GM18499 (cell line): ENCODE data around the gene RALA.
"Not testable (repeated sequence)": the region's sequence is repeated elsewhere in the genome, so short reads cannot be mapped to it uniquely, and the experiment has no call there.

ENCODE experiments used
- ATAC-seq: cut with Tn5 transposase; IDR thresholded peaks from one replicate; pipeline ENCODE4 v1.9.1; 2021; ENCODE audit warnings: moderate number of reproducible peaks; ENCODE audit not compliant: insufficient read depth, unreplicated experiment

The RALA gene

GRCh38 chr7:39679874-39680273 is 56.5 kb downstream of the RALA start:
- ATAC-seq = not testable (repeated sequence)

GRCh38 chr7:39681887-39682441 is 58.6 kb downstream of the RALA start:
- ATAC-seq = no peak

DNA sequence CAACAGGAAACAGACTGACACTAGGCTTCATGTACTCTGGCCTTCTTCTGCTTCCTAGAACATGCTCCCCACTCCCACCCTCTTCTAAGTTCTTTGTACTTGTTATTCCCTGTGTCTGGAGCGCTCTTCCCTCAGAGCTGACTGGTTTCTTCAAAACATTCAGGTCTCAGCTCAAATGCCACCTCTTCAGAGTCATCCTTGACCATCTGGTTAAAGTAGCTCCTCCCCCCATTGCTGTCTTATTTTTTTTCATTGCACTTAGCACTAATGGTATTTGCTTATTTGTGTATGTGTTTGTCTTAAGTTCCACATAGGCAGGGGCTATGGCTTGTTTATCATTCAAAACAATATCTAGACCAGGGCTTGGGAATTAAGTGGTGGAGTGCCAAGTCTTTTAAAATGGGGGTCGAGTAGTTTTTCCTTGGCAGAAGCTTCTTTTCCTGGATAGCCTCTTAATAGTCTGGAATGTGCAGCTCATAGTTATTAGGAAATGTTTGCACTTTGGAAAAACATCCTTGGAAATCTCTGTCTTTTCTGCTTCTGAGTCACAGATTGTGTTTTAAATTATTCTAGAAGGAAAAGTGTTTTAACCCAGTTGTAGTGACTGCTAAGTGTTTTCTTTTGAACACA is 60.0 kb downstream of the RALA start:
- no peak for ATAC-seq

- ATAC-seq = peak; percentile 85
These were observed 63.0 kb downstream of the RALA start for GRCh38 chr7:39686261-39686924.

DNA sequence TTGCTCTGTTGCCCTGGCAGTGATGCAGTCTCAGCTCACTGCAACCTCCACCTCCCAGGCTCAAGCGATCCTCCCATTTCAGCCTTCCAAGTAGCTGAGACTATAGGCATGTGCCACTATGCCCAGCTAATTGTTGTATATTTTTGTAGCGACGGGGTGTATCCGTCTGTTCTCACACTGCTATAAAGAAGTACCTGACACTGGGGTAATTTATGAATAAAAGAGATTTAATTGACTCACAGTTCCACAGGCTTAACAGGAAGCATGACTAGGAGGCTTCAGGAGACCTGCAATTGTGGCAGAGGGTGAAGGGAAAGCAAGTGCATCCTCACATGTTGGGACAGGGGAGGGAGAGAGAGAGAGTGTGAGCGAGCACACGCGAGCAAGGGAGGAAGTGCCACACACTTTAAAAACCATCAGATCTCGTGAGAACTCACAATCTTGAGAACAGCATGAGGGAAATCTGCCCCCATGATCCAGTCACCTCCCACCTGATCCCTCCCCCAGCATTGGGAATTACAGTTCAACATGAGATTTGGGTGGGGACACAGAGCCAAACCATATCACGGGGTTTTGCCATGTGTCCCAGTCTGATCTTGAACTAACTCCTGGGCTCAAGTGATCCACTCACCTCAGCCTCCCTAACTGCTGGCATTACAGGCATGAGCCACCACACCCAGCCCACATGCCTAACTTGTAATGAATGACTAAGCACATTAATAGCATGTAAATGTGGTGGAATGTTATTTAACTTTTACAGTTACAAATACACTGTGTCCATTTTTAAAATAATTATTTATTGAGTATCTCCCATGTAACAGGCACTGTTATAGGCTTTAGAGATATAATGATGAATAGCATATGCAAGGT is 65.5 kb downstream of the RALA start:
- no peak for ATAC-seq

DNA sequence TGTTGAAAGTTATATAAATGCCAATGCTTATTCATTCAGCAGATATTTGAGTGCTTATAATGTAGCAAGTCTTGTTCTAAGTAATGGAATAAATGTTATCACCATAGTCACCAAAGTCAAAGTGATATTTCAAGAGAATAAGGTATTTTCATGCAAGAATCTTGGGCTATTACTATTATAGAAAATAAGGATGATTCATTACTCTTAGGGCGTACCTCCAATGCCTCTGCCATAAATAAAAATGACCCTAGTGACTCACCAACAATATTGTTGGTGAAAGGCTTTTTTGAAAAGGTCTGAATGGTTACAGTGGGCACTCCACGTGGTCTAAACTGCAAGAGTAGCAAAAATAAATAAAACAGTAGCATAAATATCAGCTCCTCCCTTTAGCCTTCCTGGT is 68.4 kb downstream of the RALA start:
- ATAC-seq = no peak

GRCh38 chr7:39693086-39693485 is 69.7 kb downstream of the RALA start:
- not testable (repeated sequence) for ATAC-seq

GRCh38 chr7:39693812-39694211 is 70.4 kb downstream of the RALA start:
- no peak for ATAC-seq

- no peak for ATAC-seq
These were observed 72.6 kb downstream of the RALA start for GRCh38 chr7:39695852-39696586.

- ATAC-seq = no peak
These were observed 73.3 kb downstream of the RALA start for GRCh38 chr7:39696631-39697030.

DNA sequence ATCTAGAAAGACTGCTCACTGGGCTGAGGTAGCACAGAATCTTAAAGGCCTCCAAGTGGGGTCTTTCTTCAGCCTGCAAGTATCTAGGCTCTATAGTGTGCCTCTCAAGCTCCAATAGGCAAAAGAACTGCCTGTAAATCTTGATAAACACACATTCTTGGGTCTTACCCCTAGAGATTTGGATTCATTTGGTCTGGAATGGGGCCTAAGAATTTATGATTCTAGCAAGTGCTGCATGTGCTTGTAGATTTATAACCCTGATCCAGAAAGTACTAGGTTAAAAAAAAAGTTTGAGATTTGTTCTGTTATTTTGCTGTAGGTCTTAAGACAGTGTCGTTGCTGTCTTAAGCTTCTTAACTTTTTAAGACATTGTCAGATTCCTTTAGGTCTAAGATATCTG is 74.1 kb downstream of the RALA start:
- ATAC-seq = no peak

DNA sequence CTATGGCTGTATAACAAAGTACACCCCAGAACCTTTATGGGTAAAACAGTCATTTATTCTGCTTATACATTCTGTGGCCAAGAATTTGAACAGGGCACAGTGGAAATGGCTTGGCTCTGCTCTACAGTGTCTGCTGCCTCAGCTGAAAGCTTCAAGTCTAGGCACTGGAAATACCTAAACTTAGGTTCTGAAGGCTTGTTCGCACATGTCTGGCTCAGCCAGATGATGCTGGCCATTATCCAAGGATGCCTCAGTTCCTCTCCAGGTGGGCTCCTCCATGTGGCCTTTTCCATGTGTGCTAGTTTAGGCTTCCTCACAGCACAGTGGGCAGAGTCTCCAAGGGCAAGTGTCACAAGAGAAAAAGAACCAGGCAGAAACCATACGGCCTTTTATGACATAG is 76.8 kb downstream of the RALA start:
- no peak for ATAC-seq

GRCh38 chr7:39700932-39701331 is 77.6 kb downstream of the RALA start:
- ATAC-seq = no peak

GRCh38 chr7:39702133-39702532 is 78.8 kb downstream of the RALA start:
- no peak for ATAC-seq

- ATAC-seq = no peak
These were observed 79.8 kb downstream of the RALA start for GRCh38 chr7:39703144-39703543.

- ATAC-seq = no peak
These were observed 85.7 kb downstream of the RALA start for GRCh38 chr7:39709029-39709428.

- ATAC-seq = no peak
These were observed 86.5 kb downstream of the RALA start for GRCh38 chr7:39709768-39710311.

DNA sequence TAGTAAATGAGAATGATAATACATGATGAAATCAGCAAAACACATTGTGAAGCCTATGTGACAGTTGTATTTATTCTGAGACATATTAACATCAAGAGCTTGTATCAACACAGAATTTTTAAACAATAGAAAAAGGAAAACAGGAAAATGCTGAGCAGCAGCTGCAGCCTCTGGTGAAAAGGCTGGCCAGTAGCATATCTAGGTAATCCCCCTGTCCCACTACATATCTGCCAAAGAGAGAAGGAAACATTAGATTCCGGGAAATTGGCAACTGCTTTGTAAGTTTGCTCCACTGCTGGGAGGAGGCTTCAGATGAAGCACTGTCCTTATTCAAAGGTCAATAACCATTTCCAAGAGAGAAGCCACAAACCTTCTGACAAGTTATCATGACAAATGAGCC is 89.4 kb downstream of the RALA start:
- ATAC-seq = no peak

DNA sequence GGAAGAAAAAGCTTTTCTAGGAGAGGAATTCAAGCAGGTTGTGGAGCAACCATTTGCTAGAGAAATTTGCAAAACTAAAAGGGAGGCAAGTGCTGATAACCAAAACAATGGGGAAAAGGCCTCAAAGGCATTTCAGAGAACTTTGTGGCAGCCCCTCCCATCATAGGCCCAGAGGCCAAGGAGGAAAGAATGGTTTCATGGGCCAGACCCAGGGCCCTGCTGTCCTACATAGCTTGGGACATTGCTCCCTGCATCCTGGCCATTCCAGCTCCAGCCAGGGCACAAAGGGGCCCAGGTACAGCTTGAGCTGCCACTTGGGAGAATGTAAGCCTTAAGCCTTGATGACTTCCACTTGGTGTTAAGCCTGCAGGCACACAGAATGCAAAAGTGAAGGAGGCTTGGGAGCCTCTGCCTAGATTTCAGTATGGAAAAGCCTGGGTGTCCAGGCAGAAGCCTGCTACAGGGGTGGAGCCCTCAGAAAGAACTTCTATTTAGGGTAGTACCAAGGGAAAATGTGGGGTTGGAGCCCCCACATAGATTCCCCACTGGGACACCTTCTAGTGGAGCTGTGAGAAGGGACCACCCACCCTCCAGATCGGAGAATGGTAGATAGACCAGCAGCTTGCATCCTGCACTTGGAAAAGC is 91.2 kb downstream of the RALA start:
- no peak for ATAC-seq

DNA sequence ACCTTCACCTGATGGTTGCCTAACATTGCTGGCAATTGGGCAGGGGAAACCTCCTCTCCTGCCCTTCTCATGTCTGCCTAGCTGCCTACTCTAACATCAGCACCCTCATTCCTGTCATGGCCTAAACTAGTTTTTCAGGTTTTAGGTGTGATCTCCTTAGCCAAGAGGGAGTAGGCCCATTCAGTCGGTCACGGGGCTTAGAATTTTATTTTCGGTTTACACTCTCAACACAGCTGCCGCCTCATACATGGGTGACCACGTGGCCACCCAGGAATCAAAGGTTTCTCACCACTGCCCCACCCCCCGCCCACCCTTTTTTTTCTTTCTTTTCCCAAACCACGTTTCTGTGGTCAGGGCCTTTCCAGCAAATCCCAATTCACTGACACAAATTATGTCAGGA is 97.2 kb downstream of the RALA start:
- ATAC-seq = no peak
